Activated T-helper 9 cell treated with anti-CD3 and anti-CD28 coated beads, Interleukin-2, amount 50 U/mL, for 16 hours (primary cell): ENCODE data around the gene PSAPL1.

ENCODE experiments used
- DNase-seq: peaks from one replicate; pipeline ENCODE4 v3.0.0-alpha.2; 2020; ENCODE audit warnings: low read depth

The PSAPL1 gene, protein sequence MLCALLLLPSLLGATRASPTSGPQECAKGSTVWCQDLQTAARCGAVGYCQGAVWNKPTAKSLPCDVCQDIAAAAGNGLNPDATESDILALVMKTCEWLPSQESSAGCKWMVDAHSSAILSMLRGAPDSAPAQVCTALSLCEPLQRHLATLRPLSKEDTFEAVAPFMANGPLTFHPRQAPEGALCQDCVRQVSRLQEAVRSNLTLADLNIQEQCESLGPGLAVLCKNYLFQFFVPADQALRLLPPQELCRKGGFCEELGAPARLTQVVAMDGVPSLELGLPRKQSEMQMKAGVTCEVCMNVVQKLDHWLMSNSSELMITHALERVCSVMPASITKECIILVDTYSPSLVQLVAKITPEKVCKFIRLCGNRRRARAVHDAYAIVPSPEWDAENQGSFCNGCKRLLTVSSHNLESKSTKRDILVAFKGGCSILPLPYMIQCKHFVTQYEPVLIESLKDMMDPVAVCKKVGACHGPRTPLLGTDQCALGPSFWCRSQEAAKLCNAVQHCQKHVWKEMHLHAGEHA

DNA sequence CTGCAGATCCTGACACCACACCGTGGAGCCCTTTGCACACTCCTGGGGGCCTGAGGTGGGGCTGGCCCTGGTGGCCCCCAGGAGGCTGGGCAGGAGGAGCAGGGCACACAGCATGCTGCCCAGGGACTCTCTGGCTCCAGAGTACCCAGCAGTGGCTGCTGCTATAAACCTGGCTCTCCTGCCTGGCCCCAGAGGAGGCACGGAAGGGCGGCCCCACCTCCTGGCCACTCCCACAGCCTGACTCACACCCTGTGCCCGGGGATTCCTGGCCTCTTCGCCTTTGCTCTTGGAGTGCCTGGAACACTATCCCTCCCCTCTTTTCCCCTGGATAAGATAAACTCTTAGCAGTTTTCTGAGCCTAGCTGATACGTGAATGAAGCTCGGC is at the start of gene PSAPL1:
Gene PSAPL1, minus strand, starts transcription at position 165 of the 385 bp plus-strand sequence. Its CDS starts 51 bp downstream, at position 114.
- no peak for DNase-seq

DNA sequence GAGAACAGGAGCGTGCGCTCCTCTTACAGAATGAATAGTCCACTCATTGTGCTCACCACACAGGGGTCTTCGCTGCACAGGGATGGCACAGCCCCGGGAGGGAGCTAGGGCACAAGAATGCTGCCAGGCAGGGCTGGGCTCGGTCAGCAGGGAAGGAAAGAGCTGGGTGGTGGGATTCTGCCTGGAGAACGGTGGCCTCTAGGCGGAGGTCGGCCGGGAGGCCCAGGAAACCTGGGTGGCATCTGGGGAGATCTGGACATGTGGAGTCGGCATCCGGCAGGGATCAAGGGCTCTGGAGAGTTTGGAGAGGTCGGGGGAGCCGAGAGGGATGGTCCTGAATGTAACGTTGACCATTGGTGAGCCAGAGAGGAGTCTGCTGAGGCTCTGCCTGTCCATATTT is 46.5 kb upstream of the PSAPL1 start:
- DNase-seq, result no peak

DNA sequence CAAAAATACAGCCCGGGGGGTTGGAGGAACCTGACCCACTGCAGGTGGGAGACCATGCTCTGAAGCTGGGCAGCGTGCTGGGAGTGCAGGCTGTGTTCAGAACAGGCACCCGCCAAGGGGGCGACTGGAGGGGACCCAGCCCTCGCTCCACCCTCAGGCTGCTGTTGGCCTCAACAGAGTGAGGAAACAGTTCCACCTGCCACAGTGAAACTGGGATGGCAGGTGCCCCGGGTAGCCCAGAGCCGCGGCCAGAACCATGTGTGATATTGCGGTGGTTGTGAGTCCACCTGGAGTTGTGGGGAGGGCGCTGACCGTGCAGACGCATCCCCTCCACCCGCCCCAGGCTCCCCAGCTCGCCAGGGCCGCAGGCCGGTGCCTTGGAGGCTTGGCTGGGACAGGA is 45.7 kb upstream of the PSAPL1 start:
- DNase-seq, result no peak

DNA sequence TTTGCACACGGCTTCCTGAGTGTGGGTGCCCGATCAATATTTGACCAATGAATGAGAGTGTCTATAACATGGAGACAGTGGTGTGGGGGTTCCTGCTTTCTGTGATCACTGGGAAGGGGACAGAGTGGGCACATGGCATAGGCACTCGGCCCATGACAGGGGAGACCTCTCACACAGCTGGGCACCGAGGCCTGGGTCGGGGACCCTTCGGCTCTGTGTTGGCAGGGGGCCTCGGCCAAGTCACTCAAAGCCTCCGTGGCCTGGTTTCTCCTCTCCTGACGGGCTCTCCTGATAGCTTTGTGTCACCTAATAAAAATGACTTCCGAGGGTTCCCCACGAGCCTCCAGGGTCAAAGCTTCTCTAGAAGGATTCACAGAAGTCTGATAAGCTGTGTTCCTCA is 43.9 kb upstream of the PSAPL1 start:
- no peak for DNase-seq

DNA sequence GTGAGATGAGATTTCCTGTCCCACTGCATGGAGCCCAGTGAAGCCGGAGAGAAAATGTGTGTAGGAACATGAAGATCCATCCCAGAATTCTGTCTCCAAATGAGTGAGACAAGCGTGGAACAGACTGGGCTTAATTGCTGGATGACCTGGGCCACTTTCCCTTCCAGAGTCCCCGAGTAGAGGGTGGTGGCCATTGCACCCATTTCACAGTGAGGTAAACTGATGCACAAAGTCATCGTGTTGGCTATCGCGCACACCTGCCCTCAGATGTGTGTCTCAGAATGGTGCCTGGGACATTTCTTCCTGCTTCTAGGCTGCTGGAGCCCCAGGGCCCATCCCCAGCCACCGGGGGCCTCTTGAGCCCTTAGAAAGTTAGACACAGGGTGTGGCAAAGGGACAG is 43.0 kb upstream of the PSAPL1 start:
- DNase-seq, result no peak

DNA sequence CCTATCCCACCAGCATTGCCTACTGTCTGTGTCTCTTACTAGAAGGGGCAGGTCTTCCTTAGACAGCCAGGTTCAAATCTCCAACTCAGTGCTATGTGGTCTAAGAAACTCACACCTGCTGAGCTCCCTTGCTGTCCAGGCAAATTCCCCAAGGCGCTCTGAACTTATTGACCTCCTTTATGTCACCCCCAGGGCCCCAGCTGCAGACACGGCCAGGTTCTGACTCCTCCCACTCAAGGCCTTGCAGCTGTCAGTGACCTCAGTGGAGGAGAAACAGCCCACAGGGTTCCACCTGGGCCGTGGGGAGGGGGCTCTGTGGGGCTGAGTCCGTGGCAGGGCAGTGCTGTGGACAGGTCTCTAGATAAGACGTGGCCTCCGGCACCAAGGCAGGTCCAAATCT is 42.1 kb upstream of the PSAPL1 start:
- DNase-seq, result no peak

DNA sequence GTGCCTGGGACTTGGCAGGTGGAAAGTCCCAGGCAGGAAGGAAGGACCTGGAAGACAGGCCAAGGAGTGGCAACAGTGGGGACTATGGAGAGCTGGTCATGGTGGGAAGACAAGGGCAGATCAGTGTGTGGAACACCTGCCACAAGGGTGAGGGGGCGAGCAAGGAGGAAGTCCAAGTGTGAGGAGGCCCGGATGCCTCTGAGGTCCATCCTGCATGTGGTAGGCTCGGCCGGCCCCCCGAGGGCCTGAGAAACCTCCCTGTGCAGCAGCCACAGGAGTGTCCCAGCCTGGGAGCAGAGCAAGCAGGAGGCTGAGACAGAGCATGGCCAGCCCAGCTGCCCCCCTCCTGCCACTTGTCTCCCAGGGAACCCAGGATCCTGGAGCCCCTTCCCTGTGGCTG is 40.5 kb upstream of the PSAPL1 start:
- no peak for DNase-seq

DNA sequence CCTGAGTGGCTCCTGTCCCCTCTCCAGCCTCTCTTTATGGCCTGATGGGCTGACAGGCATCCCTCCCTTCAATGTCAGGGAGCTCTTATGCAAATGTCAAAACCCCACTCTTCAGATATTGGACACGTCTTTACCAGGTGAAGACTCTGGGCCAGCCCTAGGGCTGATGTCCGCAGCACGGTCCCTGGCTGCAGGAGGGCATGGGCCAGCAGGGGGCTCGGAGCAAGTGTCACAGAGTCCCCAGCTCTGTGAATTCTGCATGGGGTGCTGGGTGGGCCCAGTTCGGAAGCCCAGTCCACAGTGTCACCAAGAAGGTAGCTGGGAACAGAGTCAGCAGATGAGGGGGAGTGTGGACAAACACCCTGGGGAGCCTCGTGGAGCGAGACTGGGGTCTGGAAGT is 39.6 kb upstream of the PSAPL1 start:
- no peak for DNase-seq

DNA sequence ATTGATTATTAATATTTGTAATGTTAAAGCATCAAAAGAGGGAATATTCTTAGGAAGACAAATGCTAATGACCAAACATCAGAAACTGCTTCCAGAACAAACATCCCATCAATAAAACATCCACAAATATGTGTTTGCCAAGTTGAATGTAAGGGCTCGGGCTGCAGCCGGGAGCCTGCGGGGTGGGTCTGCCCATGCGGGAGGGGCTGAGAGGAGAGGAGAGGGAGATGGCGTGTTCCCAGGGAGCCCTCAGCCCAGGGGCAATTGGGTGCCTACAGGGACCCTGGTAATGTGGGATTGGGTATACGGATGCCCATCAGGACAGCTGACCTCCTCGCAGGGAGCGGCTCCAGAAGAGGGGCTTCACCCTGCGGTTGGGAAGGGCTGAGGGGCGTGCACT is 38.4 kb upstream of the PSAPL1 start:
- no peak for DNase-seq

DNA sequence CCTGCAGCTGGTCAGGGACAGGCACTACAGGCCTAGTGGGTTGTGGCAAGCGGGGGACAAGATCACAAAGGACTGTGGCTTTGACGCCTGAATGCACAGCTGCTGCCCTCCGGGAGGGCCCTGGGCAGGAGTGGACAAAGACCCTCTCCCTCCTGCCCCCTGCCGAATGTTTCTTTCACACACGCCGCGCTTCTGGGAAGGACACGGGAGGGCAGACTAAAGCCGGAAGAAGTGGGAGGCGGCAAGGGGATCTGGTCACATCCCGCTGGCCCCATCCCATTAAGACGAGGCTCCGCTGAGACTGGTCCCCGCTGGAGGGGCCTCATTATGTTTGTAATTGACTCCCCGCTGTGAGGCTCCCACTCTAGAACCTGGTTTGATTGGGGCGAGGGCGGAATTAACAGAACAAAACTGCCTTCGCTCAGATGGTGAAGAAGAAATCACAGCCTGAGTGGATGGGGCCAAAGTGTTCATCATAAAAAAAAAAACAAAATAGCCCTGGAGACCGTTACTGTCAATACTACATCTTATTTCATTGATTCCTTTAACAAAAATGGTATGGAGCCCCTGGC is 37.8 kb upstream of the PSAPL1 start:
- DNase-seq, result no peak

DNA sequence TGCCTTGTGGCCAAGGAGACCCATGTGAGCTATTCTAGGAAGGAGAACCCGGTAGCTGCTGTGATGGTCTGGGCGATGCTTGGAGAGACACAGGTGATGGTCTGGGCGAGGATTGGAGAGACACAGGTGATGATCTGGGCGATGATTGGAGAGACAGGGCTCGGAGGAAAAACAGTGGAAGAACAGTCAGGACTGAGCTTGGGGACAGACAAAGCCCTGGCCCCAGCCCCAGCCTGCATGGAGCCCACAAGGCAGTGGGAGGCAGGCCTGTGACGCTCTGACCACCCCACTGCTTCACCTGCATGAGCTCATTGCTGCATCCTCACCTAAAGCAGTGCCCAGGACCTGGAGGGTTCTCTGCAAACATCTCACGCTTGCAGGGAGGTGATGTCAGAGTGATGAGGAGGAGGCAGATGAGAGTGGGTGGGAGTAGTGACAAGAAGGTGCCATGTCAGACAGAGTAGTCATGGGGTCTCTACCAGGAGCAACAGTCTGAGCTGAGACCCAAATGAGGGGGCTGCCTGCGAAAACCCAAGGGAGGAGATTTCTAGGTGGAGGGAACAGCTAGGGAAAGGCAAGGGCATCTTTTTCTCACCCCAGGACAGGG is 35.9 kb upstream of the PSAPL1 start:
- DNase-seq, result no peak

DNA sequence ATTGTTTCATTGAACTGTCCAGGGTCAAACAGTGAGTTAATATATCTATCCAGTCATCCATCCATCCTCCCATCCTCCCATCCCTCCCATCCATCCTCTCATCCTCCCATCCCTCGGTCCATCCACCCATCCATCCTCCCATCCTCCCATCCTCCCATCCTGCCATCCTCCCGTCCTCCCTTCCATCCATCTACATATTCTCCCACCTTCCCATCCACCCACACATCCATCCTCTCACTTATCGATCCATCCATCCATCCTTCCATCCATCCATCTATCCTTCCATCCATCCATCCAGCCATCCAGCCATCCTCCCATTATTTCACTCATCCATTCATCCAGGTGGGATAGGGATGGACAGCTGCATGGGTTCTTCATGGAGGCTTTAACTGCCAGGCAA is 35.4 kb upstream of the PSAPL1 start:
- no peak for DNase-seq

DNA sequence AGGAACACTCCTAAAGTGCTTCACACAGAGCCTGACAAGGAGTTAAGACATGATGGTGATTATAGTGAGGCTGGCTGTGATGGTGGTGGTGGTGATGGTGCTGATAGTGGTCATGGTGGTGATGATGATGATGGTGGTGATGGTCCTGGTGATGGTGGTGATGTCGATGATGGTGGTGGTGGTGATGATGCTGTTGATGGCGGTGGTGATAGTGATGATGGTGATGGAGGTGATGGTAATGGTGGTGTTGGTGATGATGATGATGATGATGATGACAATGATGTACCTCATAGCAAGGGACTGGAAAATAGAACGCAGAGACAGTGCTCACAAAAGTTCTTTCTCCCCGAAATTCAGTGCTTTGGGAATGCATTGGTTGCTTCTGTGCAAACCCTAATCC is 34.3 kb upstream of the PSAPL1 start:
- DNase-seq, result no peak

DNA sequence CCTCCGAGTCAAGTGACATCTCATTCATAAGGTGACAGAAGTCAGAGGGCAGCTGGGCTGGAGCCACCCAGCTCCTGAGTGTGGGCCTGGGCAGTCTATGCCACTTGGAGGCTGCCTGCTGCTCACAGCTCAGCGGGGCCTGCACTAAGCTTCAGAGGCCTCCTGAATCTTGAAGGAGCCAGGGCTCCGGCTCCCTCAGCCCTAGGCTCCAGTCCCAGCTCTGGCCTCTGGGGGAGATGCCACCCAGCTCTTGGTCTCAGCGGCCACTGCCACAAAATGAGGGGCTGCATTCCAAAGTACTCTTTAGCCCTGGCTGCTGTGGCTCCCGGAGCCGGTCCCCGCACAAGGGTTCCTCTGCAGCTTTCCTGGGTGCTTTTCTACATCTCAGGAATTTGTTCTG is 32.7 kb upstream of the PSAPL1 start:
- DNase-seq, result no peak

DNA sequence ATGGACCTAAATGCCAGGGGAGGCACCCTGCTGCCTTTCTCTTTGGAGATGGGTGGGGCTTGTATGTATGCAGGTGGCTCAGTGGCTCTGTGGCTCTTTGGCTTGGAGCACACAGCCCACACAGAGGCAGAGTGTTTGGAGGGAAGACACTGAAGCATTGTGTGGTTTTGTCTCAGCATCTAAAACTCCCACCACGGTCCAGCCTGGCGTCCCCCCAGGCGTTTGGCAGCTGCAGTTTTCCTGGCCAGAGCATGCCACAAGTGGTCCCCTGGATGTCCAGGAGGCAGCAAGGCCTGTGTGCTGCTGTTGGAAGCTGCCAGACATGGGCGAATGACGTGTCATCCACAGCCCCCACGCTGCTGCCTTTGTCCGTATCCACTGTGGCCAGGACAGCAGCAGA is 32.2 kb upstream of the PSAPL1 start:
- no peak for DNase-seq

DNA sequence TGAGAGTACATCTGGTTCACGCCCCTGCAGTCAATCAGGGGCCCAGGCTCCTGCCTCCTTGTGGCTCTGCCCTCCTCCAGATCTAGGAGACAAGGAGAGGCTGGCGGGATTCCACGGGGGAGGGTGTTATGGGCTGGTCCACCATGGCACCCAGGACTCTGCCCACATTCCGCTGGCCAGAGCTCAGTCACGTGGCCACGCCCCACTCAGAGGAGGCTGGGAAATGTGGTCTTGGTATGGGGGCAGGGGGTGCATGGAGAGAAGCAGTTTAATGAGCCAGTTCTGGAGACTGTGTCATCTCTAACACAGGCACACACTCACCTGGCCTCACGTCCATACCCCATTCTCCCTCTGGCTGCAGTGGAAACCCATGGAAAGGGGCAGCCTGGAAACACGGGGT is 31.5 kb upstream of the PSAPL1 start:
- DNase-seq, result no peak

DNA sequence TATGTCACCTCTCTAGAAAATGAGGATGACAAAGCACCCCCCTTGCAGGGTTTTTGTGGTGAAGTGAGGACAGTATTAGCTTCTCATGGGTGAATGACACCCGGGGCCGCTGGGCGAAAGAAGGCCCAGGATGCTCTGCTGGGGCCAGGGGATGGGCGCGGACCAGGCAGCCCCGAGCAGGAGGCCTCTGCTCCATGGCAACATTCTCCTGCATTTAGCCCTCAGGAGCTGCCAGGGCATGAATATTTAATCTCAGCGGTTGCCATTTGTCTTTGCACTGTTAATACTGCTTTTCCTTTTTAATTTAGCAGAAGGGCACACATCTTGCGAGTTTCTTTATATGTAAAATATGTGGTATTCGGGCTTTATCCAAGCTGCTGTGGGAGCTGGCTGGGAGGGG is 30.3 kb upstream of the PSAPL1 start:
- DNase-seq, result no peak

DNA sequence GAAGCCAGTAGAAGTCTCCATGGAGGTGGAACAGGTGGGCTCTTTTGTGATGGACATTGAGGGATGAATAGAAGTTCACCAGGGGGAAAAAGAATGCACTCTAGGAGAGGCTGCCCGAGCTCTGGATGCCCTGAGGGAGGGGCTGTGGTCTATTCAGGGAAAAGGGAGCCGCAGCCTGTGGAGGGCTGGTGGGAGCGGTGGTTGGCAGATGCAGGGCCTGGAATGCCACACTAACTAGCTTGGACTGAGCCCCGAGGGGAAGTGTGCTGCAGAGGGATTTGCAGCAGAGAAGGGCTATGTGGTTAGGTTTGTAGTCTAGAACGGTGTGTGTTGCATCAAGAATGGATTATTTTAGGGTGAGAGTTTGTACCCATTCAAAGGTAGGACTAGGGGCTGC is 29.5 kb upstream of the PSAPL1 start:
- no peak for DNase-seq

DNA sequence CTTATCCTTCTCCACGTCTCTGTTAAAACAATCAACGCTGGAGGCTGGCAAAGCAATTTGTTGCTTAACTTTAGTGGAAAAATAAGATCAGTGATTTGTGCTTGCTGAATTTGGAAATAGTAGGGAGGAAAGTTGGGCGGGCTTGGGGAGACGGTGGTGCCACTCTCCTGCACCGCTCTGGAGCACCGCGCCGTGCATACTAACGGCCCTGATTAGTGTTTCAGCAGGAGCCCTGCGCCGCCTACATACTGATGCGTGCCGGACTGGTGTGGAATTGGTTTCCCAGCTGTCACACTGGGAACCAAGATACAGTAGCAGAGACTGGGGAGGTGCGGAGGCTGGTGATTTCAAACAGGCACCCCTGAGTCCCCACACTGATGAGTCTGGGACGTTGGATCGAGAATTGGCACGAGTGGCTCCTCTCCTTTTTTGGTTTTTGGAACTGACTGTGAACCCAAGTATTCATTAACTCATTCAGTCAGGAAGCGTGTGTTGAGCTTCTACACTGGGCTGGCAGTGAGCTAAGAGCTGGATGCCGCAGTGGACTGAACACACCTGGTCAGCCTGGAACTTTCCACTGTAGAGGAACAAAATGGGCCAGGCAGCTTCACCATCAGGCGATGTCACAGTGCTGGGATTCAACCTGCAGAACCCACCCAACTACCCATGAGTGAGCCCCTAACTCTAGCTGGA is 29.0 kb upstream of the PSAPL1 start:
- no peak for DNase-seq

DNA sequence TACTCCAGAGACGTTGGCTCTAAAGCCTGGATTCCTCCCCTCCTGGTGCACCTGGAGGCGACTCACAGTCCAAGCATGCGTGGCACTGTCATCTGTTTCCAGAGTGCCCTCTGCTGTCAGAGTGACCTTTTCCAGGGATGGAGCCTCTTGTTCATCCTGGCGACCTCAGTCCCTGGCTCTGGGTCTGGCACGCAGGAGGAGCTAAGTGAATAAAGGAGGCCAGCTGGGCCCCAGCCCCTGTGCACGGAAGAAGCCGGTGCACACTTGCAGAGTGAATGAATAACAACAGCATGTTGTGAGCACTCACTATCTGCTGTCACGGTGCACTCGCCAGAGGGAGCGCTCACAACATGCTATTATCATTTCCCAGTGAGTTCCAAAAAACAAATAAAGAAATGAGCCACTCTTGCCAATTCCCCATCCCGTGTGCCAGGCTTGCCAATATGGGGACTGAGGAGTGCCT is 27.8 kb upstream of the PSAPL1 start:
- no peak for DNase-seq

DNA sequence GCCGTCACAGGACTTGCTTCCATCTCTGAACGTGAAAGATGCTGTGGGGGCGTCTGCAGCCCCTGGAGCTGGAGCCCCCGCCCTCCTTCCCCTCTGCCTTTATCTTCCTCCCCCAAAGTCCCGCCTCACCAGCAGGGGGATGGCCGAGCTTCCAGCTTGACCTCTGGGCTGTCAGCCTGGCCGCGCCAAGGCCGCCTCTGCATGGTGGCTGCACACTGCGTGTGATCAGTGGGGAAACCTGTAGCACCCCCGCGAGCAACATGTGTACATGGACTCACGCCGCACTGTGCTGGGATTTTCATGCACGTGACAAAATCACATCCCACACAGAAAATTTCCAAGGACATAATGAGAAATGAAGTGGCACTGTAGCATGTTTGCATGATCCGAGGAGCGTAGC is 26.5 kb upstream of the PSAPL1 start:
- no peak for DNase-seq

DNA sequence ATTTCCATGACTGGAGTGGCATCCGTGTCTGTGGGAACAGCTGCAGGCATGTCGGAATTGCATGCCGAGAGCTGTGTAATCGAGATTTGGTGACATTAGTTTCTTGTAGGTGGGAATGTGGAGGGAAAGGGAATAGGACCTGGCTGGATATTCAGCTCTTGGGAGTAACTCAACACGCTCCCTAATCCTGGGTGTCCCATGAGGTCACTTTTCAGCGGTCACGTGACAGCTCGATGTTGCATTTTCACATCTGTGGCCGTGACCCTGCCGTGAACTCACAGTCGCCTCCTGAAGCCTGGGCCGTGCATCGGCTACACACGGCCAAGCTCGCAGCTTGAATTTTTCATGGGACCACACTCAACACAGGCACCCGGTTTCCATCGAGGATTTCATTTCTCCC is 25.8 kb upstream of the PSAPL1 start:
- DNase-seq, result no peak

DNA sequence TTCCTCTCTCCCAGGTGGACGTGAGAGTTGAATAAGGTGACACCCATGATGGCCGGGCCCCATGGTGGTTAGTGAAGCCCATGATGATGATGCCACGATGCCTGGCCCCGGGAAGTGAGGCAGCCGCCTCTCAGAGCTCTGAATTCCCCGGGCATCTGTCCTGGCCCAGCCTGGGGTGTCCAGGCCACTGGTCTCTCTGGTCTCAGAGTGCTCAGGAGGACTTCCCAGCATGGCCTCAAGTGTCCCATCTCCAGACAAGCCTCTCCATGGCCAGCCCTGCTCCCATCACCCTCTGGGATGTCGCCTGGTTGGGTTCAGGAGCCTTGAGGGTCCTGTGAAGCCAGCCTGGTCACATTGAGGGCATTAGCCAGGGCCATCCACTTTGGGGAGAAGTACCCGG is 24.7 kb upstream of the PSAPL1 start:
- no peak for DNase-seq
